Astrocyte (in vitro differentiated cells and primary cell): ENCODE results near the gene FBLN5. TPM values are rescaled to one million over a fixed set of nuclear protein-coding genes. Genes with fewer than 3 reads are reported as not detected.
A peak's percentile ranks its signal among the peaks of the same experiment; 100 is the strongest.

ENCODE experiments used
- DNase-seq: peaks from one replicate; pipeline ENCODE4 v3.0.0-alpha.2; 2010; ENCODE audit warnings: low read depth
- FAIRE-seq: peaks from 2 replicates; lab custom pipeline; 2011; peaks lifted over from hg19 to GRCh38; lab: Jason Lieb, UNC
- H2AFZ ChIP-seq: 2 replicates; pipeline ENCODE4 v1.6.0; 2012; ENCODE audit warnings: low read depth, low read length, inconsistent platforms
- H3K27ac ChIP-seq: 2 replicates; pipeline ENCODE4 v1.5.1; 2011; ENCODE audit warnings: low read depth, low read length, inconsistent platforms
- H3K27me3 ChIP-seq: 2 replicates; pipeline ENCODE4 v1.6.0; 2011; ENCODE audit warnings: low read length, inconsistent platforms; ENCODE audit not compliant: insufficient read depth
- H3K36me3 ChIP-seq: 2 replicates; pipeline ENCODE4 v1.5.1; 2011; ENCODE audit warnings: low read length, inconsistent platforms; ENCODE audit not compliant: insufficient read depth
- H3K4me1 ChIP-seq: 2 replicates; pipeline ENCODE4 v1.5.1; 2011; ENCODE audit warnings: low read length, inconsistent platforms; ENCODE audit not compliant: insufficient read depth
- H3K4me2 ChIP-seq: 2 replicates; pipeline ENCODE4 v1.6.0; 2012; ENCODE audit warnings: low read length, inconsistent platforms
- H3K4me3 ChIP-seq: 2 replicates; pipeline ENCODE4 v1.5.1; 2011; ENCODE audit warnings: low read depth, mild to moderate bottlenecking, low read length, inconsistent platforms; ENCODE audit not compliant: insufficient read depth
- H3K79me2 ChIP-seq: 2 replicates; pipeline ENCODE4 v1.6.0; 2012; ENCODE audit warnings: mild to moderate bottlenecking, low read length, inconsistent platforms; ENCODE audit not compliant: insufficient read depth
- H3K9ac ChIP-seq: 2 replicates; pipeline ENCODE4 v1.6.0; 2012; ENCODE audit warnings: mild to moderate bottlenecking, low read length, inconsistent platforms
- H3K9me3 ChIP-seq: 2 replicates; pipeline ENCODE4 v1.5.1; 2012; ENCODE audit warnings: low read depth, mild to moderate bottlenecking, low read length, inconsistent platforms; ENCODE audit not compliant: insufficient read depth
- H4K20me1 ChIP-seq: 2 replicates; pipeline ENCODE4 v1.6.0; 2012; ENCODE audit warnings: low read length, inconsistent platforms; ENCODE audit not compliant: insufficient read depth
- H3K27ac Mint-ChIP-seq: one replicate; pipeline ENCODE4 v1.8.0; 2021; ENCODE audit warnings: mild to moderate bottlenecking, mixed read lengths; ENCODE audit not compliant: unreplicated experiment
- H3K27me3 Mint-ChIP-seq: one replicate; pipeline ENCODE4 v1.8.0; 2021; ENCODE audit warnings: low read depth, mixed read lengths; ENCODE audit not compliant: unreplicated experiment
- H3K36me3 Mint-ChIP-seq: one replicate; pipeline ENCODE4 v1.8.0; 2021; ENCODE audit warnings: low read depth, mixed read lengths; ENCODE audit not compliant: unreplicated experiment
- H3K4me1 Mint-ChIP-seq: one replicate; pipeline ENCODE4 v1.8.0; 2021; ENCODE audit warnings: low read depth, mixed read lengths; ENCODE audit not compliant: unreplicated experiment
- H3K4me3 Mint-ChIP-seq: one replicate; pipeline ENCODE4 v1.8.0; 2021; ENCODE audit warnings: mild to moderate bottlenecking, moderate library complexity, mixed read lengths; ENCODE audit not compliant: unreplicated experiment
- H3K9me3 Mint-ChIP-seq: one replicate; pipeline ENCODE4 v1.8.0; 2021; ENCODE audit warnings: mild to moderate bottlenecking, mixed read lengths; ENCODE audit not compliant: unreplicated experiment
- CTCF ChIP-seq: IDR thresholded peaks from 2 replicates; pipeline ENCODE4 v1.5.1; 2011; ENCODE audit warnings: low read depth, mild to moderate bottlenecking, inconsistent platforms, low read length, moderate library complexity; ENCODE audit not compliant: insufficient read depth
- EZH2 ChIP-seq: IDR thresholded peaks from 2 replicates; pipeline ENCODE4 v1.6.1; 2012; ENCODE audit warnings: mild to moderate bottlenecking, low read length, inconsistent platforms; ENCODE audit not compliant: insufficient read depth
- total RNA-seq: library from RNA; stranded (reverse); gene quantifications from 2 replicates; pipeline ENCODE4 v1.2.1, GENCODE V29; 2021

The FBLN5 gene
- total RNA-seq, 1 donor from 2014 or later, result 12.5 TPM

GRCh38 chr14:91885113-91885712 lies 62.3 kb downstream of the FBLN5 start:
- Mint-ChIP-seq H3K4me1 (peaks cover 8% of the 10 kb centered on the region), H3K27me3 (peaks cover 31% of the 10 kb centered on the region), H3K27ac (no peak overlapping the region), H3K9me3 (peaks cover 1% of the 10 kb centered on the region), H3K4me3 (no peak overlapping the region), H3K36me3 (peaks cover 2% of the 10 kb centered on the region)
- Histone ChIP-seq H3K27me3 (no peaks in the 10 kb centered on the region), H3K79me2 (no peaks in the 10 kb centered on the region), H3K36me3 (no peaks in the 10 kb centered on the region), H3K4me2 (no peak overlapping the region), H3K4me3 (no peak overlapping the region), H2AFZ (no peak overlapping the region), H3K9me3 (no peaks in the 10 kb centered on the region), H3K4me1 (peaks cover 4% of the 10 kb centered on the region), H3K9ac (no peak overlapping the region), H4K20me1 (no peaks in the 10 kb centered on the region), H3K27ac (no peak overlapping the region)
- peak; percentile 34 for DNase-seq
- FAIRE-seq, result no peak
- TF ChIP-seq CTCF, result no peak

GRCh38 chr14:91884664-91885063 lies 62.8 kb downstream of the FBLN5 start:
- H2AFZ ChIP-seq, result no peak overlapping the region
- no peak overlapping the region for H3K27ac ChIP-seq
- TF ChIP-seq EZH2 (no peak), CTCF (no peak)
- FAIRE-seq, result no peak
- H3K4me1 Mint-ChIP-seq, result peaks cover 9% of the 10 kb centered on the region
- H3K36me3 Mint-ChIP-seq, result peaks cover 4% of the 10 kb centered on the region
- no peaks in the 10 kb centered on the region for H3K9me3 ChIP-seq
- H4K20me1 ChIP-seq, result no peaks in the 10 kb centered on the region
- H3K4me1 ChIP-seq, result peaks cover 1% of the 10 kb centered on the region
- no peak overlapping the region for H3K9ac ChIP-seq
- no peak overlapping the region for H3K4me3 Mint-ChIP-seq
- H3K4me3 ChIP-seq, result no peak overlapping the region
- H3K36me3 ChIP-seq, result no peaks in the 10 kb centered on the region
- H3K79me2 ChIP-seq, result no peaks in the 10 kb centered on the region
- no peaks in the 10 kb centered on the region for H3K27me3 ChIP-seq
- peaks cover 31% of the 10 kb centered on the region for H3K27me3 Mint-ChIP-seq
- DNase-seq, result no peak
- H3K27ac Mint-ChIP-seq, result no peak overlapping the region
- H3K9me3 Mint-ChIP-seq, result peaks cover 5% of the 10 kb centered on the region
- no peak overlapping the region for H3K4me2 ChIP-seq

GRCh38 chr14:91883753-91884152 lies 63.7 kb downstream of the FBLN5 start:
- Histone ChIP-seq H3K9me3 (no peaks in the 10 kb centered on the region), H3K4me2 (no peak overlapping the region), H3K27me3 (no peaks in the 10 kb centered on the region), H3K9ac (no peak overlapping the region), H2AFZ (no peak overlapping the region), H3K4me1 (no peaks in the 10 kb centered on the region), H3K36me3 (no peaks in the 10 kb centered on the region), H4K20me1 (no peaks in the 10 kb centered on the region), H3K27ac (no peak overlapping the region), H3K4me3 (no peak overlapping the region), H3K79me2 (no peaks in the 10 kb centered on the region)
- FAIRE-seq (no peak), DNase-seq (no peak)
- peaks cover 33% of the 10 kb centered on the region for H3K27me3 Mint-ChIP-seq
- H3K27ac Mint-ChIP-seq, result no peak overlapping the region
- TF ChIP-seq EZH2 (no peak), CTCF (no peak)
- H3K4me3 Mint-ChIP-seq, result no peak overlapping the region
- peaks cover 9% of the 10 kb centered on the region for H3K4me1 Mint-ChIP-seq
- peaks cover 8% of the 10 kb centered on the region for H3K9me3 Mint-ChIP-seq
- peaks cover 4% of the 10 kb centered on the region for H3K36me3 Mint-ChIP-seq
